B cell (primary cell): ENCODE measurements around the gene FHIT.

Source experiments
- EZH2 ChIP-seq: IDR thresholded peaks from 2 replicates; pipeline ENCODE4 v1.6.1; 2012; ENCODE audit warnings: borderline replicate concordance, low read depth, mild to moderate bottlenecking, moderate library complexity, low read length; ENCODE audit not compliant: insufficient read depth, poor library complexity, severe bottlenecking
- TF ChIP-seq, protein P1 (sequence below): fragments of 200-600 bp; IDR thresholded peaks from one replicate; pipeline ENCODE4 v1.8.0; 2022; ENCODE audit warnings: antibody characterized with exemption, mild to moderate bottlenecking

DNA sequence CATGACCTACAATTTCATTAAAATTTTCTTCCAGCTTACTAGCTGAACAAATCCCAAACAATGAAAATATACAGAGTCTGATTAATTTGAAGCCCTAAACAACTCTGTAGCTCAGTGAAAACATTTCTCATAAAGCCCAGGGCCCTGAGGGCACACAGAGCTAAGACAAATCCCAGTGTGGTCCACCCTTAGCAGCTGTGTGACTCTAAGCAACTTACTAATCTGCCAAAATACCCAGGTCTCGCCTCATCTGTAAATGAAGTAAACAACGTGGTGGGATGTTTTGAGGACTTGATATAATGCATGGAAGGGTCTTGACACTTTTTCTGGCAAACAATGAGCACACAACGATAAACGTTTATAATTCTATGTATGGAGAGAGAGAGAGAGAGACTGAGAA is 158.4 kb downstream of the FHIT start:
- TF ChIP-seq, protein P1, sequence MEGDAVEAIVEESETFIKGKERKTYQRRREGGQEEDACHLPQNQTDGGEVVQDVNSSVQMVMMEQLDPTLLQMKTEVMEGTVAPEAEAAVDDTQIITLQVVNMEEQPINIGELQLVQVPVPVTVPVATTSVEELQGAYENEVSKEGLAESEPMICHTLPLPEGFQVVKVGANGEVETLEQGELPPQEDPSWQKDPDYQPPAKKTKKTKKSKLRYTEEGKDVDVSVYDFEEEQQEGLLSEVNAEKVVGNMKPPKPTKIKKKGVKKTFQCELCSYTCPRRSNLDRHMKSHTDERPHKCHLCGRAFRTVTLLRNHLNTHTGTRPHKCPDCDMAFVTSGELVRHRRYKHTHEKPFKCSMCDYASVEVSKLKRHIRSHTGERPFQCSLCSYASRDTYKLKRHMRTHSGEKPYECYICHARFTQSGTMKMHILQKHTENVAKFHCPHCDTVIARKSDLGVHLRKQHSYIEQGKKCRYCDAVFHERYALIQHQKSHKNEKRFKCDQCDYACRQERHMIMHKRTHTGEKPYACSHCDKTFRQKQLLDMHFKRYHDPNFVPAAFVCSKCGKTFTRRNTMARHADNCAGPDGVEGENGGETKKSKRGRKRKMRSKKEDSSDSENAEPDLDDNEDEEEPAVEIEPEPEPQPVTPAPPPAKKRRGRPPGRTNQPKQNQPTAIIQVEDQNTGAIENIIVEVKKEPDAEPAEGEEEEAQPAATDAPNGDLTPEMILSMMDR: no peak
- TF ChIP-seq EZH2: no peak
